Measurements from ENCODE around the gene LY6G5B. TPM values are rescaled to one million over a fixed set of nuclear protein-coding genes. Genes with fewer than 3 reads are reported as not detected.
A peak's percentile ranks its signal among the peaks of the same experiment; 100 is the strongest.

LY6G5B gene
- total and polyA plus RNA-seq, 2 donors (not counting 1 experiment from before 2014, with no cell fraction given): 28.4 to 44.2 TPM

GRCh38 chr6:31710523-31711219 lies 40.9 kb downstream of the LY6G5B start:
- 80% methylated on average over 5 of the region's 5 CpGs for WGBS (ENCODE audit: insufficient coverage)
- H3K27ac Mint-ChIP-seq: no peak overlapping the region
- ChIA-PET POLR2A (no interaction called here), CTCF (interaction anchor here (1.0 to 3.3 kb wide), 3 partner anchors 17 to 120 kb away, joined by 3 to 17 read pairs (median 14); no protein-coding TSS in a partner anchor)
- intact Hi-C loops (cut with micrococcal nuclease): no loop called here
- no peaks in the 10 kb centered on the region for H3K9me3 ChIP-seq (ENCODE audit: control extremely low read depth in 1 of 3, control insufficient read depth in 2 of 3, insufficient read depth in 1 of 3, low read length in 2 of 3)
- H3K27me3 Mint-ChIP-seq: peaks cover 3% of the 10 kb centered on the region
- no peak overlapping the region for H3K9ac ChIP-seq (ENCODE audit: low read length)
- H3K27me3 ChIP-seq (replicated peaks in 1 of 4; ENCODE audit: control extremely low read depth in 1 of 4, control insufficient read depth in 3 of 4, insufficient read depth in 4 of 4, low read length in 3 of 4): peaks cover 0 to 6% (median 0%) of the 10 kb centered on the region in 4 experiments
- peaks cover 14% of the 10 kb centered on the region for H3K4me1 Mint-ChIP-seq
- no peak for ATAC-seq (ENCODE audit: low read depth)
- peak overlapping the region; percentile 42 for H3K4me2 ChIP-seq (replicated peaks; ENCODE audit: low read depth, low read length, poor library complexity, severe bottlenecking)
- no peak overlapping the region for H3K27ac ChIP-seq (ENCODE audit: low read length in 2 of 2)
- no peaks in the 10 kb centered on the region for H3K79me2 ChIP-seq (ENCODE audit: control insufficient read depth, insufficient read depth, low read length)
- peaks cover 10 to 16% of the 10 kb centered on the region in 2 donors for H3K4me1 ChIP-seq (ENCODE audit: control insufficient read depth in 2 of 2, insufficient read depth in 2 of 2, low read length in 2 of 2)
- no peak overlapping the region for H3K4me3 ChIP-seq (ENCODE audit: control extremely low read depth in 1 of 5, extremely low read depth in 1 of 5, insufficient read depth in 1 of 5, low read depth in 2 of 5, low read length in 4 of 5)
- no peaks in the 10 kb centered on the region for H3K36me3 ChIP-seq (replicated peaks in 1 of 2; ENCODE audit: control extremely low read depth in 1 of 2, control insufficient read depth in 1 of 2, extremely low read depth in 1 of 2, insufficient read depth in 2 of 2, low read length in 1 of 2)
- peak overlapping the region; percentile 46 for H2AFZ ChIP-seq (ENCODE audit: insufficient read depth, low read depth, low read length, poor library complexity, severe bottlenecking)
- TF ChIP-seq EZH2 (IDR thresholded peaks at IDR 0.05; ENCODE audit: borderline replicate concordance, insufficient read depth, low read depth, low read length, poor library complexity, severe bottlenecking) (no peak), CTCF (IDR thresholded peaks at IDR 0.05) (no peak)
- H3K4me3 Mint-ChIP-seq: no peak overlapping the region
- H4K20me1 ChIP-seq (ENCODE audit: control insufficient read depth, insufficient read depth, low read length, poor library complexity, severe bottlenecking): no peaks in the 10 kb centered on the region
- DNase-seq: no peak
- no peaks in the 10 kb centered on the region for H3K9me3 Mint-ChIP-seq (ENCODE audit: insufficient read depth)

- peaks cover 14% of the 10 kb centered on the region for H3K4me1 Mint-ChIP-seq
- Histone ChIP-seq H3K9ac (ENCODE audit: low read length) (no peak overlapping the region), H4K20me1 (ENCODE audit: control insufficient read depth, insufficient read depth, low read length, poor library complexity, severe bottlenecking) (no peaks in the 10 kb centered on the region), H3K4me2 (replicated peaks; ENCODE audit: low read depth, low read length, poor library complexity, severe bottlenecking) (peak overlapping the region; percentile 42), H3K79me2 (ENCODE audit: control insufficient read depth, insufficient read depth, low read length) (no peaks in the 10 kb centered on the region), H3K9me3 (ENCODE audit: control extremely low read depth in 1 of 3, control insufficient read depth in 2 of 3, insufficient read depth in 1 of 3, low read length in 2 of 3) (no peaks in the 10 kb centered on the region), H3K4me1 (ENCODE audit: control insufficient read depth in 2 of 2, insufficient read depth in 2 of 2, low read length in 2 of 2) (peaks cover 10 to 16% of the 10 kb centered on the region in 2 donors), H3K27ac (ENCODE audit: low read length in 2 of 2) (no peak overlapping the region), H3K36me3 (replicated peaks in 1 of 2; ENCODE audit: control extremely low read depth in 1 of 2, control insufficient read depth in 1 of 2, extremely low read depth in 1 of 2, insufficient read depth in 2 of 2, low read length in 1 of 2) (no peaks in the 10 kb centered on the region), H3K4me3 (ENCODE audit: control extremely low read depth in 1 of 5, extremely low read depth in 1 of 5, insufficient read depth in 1 of 5, low read depth in 2 of 5, low read length in 4 of 5) (no peak overlapping the region), H3K27me3 (replicated peaks in 1 of 4; ENCODE audit: control extremely low read depth in 1 of 4, control insufficient read depth in 3 of 4, insufficient read depth in 4 of 4, low read length in 3 of 4) (peaks cover 0 to 6% (median 0%) of the 10 kb centered on the region in 4 experiments), H2AFZ (ENCODE audit: insufficient read depth, low read depth, low read length, poor library complexity, severe bottlenecking) (peak overlapping the region; percentile 46)
- H3K9me3 Mint-ChIP-seq (ENCODE audit: insufficient read depth): no peaks in the 10 kb centered on the region
- peaks cover 3% of the 10 kb centered on the region for H3K27me3 Mint-ChIP-seq
- H3K4me3 Mint-ChIP-seq: no peak overlapping the region
- ATAC-seq (ENCODE audit: low read depth): no peak
- intact Hi-C loops (cut with micrococcal nuclease): no loop called here
- POLR2A ChIA-PET: no interaction called here
- no peak overlapping the region for H3K27ac Mint-ChIP-seq
- 49% methylated on average over 8 of the region's 8 CpGs for WGBS (ENCODE audit: insufficient coverage)
- DNase-seq: no peak
- no peak for TF ChIP-seq EZH2 (IDR thresholded peaks at IDR 0.05; ENCODE audit: borderline replicate concordance, insufficient read depth, low read depth, low read length, poor library complexity, severe bottlenecking)
- no peak for TF ChIP-seq CTCF (IDR thresholded peaks at IDR 0.05)
- CTCF ChIA-PET: interaction anchor here (0.6 to 3.3 kb wide), 6 partner anchors 16 to 1439 kb away, joined by 3 to 17 read pairs (median 4); partner anchors contain the start of gene ZBTB12
These were observed 41.5 kb downstream of the LY6G5B start for GRCh38 chr6:31711233-31711632.
